Measurements from ENCODE around the gene PLEKHG5.
A peak's percentile ranks its signal among the peaks of the same experiment; 100 is the strongest.

The PLEKHG5 gene

GRCh38 chr1:6491480-6491962, at the start of gene PLEKHG5:
TSS of gene PLEKHG5 (minus strand) at chr1:6491667. CDS start at chr1:6477571, 14,096 bp downstream.
- peak; percentile 15 for DNase-seq

- no peak for DNase-seq
Observed at GRCh38 chr1:6538956-6539355, 47.5 kb upstream of the PLEKHG5 start.

- DNase-seq = no peak
Observed at GRCh38 chr1:6536291-6536690, 44.8 kb upstream of the PLEKHG5 start.

- no peak for DNase-seq
Observed at GRCh38 chr1:6535214-6535613, 43.7 kb upstream of the PLEKHG5 start.

GRCh38 chr1:6534248-6534822, 42.9 kb upstream of the PLEKHG5 start:
- DNase-seq = no peak

GRCh38 chr1:6531996-6532395, 40.5 kb upstream of the PLEKHG5 start:
- DNase-seq = no peak

GRCh38 chr1:6530504-6531160, 39.2 kb upstream of the PLEKHG5 start:
- DNase-seq = no peak

- no peak for DNase-seq
Observed at GRCh38 chr1:6528492-6528891, 37.0 kb upstream of the PLEKHG5 start.

- no peak for DNase-seq
Observed at GRCh38 chr1:6526316-6526715, 34.8 kb upstream of the PLEKHG5 start.

GRCh38 chr1:6523566-6523965, 32.1 kb upstream of the PLEKHG5 start:
- no peak for DNase-seq

- DNase-seq = no peak
Observed at GRCh38 chr1:6521536-6521935, 30.1 kb upstream of the PLEKHG5 start.

GRCh38 chr1:6519935-6520671, 28.6 kb upstream of the PLEKHG5 start:
- DNase-seq = no peak

- no peak for DNase-seq
Observed at GRCh38 chr1:6519491-6519934, 28.0 kb upstream of the PLEKHG5 start.

GRCh38 chr1:6517435-6517851, 26.0 kb upstream of the PLEKHG5 start:
- no peak for DNase-seq

GRCh38 chr1:6515771-6516170, 24.3 kb upstream of the PLEKHG5 start:
- DNase-seq = no peak

- no peak for DNase-seq
Observed at GRCh38 chr1:6513320-6513801, 21.9 kb upstream of the PLEKHG5 start.

- no peak for DNase-seq
Observed at GRCh38 chr1:6512908-6513280, 21.4 kb upstream of the PLEKHG5 start.

- no peak for DNase-seq
Observed at GRCh38 chr1:6512245-6512907, 20.9 kb upstream of the PLEKHG5 start.

GRCh38 chr1:6511561-6512244, 20.2 kb upstream of the PLEKHG5 start:
- no peak for DNase-seq

GRCh38 chr1:6511056-6511455, 19.6 kb upstream of the PLEKHG5 start:
- DNase-seq = no peak

GRCh38 chr1:6510493-6510892, 19.0 kb upstream of the PLEKHG5 start:
- no peak for DNase-seq

GRCh38 chr1:6509919-6510291, 18.4 kb upstream of the PLEKHG5 start:
- DNase-seq = no peak
